Omental fat pad (tissue), 4 donors: ENCODE measurements around the gene CYFIP2. TPM values are rescaled to one million over a fixed set of nuclear protein-coding genes. Genes with fewer than 3 reads are reported as not detected.

Experiments used
- ATAC-seq: fragments of 150-250 bp; one replicate; pipeline ENCODE4 v1.9.1; 2016; ENCODE audit warnings: mild to moderate bottlenecking, moderate library complexity; ENCODE audit not compliant: low FRiP score
- DNase-seq: peaks from one replicate; pipeline ENCODE4 v3.0.0-alpha.2; 2019; ENCODE audit warnings: low spot score
- total RNA-seq, 4 donors: library from RNA; depleted of rRNA; stranded (reverse); fragments of >200 nt; gene quantifications; one replicate each; pipeline ENCODE4 v1.1.0, GENCODE V29; 2016
- TF ChIP-seq, protein P1 (sequence below), 3 donors: fragments of 450-650 bp; IDR thresholded peaks; one replicate each; pipeline ENCODE4 v1.5.1; 2016 to 2017; ENCODE audit warnings: antibody characterized with exemption in 3 of 3, mild to moderate bottlenecking in 3 of 3, moderate library complexity in 2 of 3

The CYFIP2 gene
- total RNA-seq, 4 donors from 2014 or later = 12.7 to 25.5 (median 15.8) TPM

DNA sequence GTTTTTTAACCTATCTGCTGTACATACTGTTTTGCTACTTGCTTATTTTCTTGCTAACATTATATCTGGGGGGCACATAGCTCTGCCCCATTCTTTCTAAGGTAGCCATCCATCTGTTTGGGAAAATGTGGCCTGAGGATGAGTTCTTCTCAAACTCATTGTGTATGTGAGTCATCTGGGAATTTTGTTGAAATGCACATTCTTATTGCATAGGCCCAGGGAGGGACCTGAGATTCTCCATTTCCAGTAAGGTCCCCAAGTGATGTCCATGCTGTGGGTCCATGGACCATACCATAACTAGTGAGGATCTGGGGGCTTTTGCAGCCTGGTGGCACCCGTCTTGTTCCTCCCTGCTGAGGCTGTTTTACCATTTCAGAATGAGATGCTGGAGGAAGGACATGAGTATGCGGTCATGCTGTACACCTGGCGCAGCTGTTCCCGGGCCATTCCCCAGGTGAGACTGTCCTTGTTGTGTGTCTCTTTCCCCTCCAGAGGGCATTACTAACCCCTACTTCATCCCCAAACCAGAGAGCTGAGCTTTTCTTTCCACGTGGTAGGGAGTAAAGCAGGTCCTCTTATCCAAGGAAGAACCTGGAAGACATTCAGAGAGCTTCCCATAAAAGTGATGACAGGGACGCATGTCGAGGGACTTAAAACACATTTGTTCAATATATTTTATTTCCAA, 28.6 kb downstream of the CYFIP2 start:
- TF ChIP-seq, protein P1, sequence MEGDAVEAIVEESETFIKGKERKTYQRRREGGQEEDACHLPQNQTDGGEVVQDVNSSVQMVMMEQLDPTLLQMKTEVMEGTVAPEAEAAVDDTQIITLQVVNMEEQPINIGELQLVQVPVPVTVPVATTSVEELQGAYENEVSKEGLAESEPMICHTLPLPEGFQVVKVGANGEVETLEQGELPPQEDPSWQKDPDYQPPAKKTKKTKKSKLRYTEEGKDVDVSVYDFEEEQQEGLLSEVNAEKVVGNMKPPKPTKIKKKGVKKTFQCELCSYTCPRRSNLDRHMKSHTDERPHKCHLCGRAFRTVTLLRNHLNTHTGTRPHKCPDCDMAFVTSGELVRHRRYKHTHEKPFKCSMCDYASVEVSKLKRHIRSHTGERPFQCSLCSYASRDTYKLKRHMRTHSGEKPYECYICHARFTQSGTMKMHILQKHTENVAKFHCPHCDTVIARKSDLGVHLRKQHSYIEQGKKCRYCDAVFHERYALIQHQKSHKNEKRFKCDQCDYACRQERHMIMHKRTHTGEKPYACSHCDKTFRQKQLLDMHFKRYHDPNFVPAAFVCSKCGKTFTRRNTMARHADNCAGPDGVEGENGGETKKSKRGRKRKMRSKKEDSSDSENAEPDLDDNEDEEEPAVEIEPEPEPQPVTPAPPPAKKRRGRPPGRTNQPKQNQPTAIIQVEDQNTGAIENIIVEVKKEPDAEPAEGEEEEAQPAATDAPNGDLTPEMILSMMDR (IDR thresholded peaks at IDR 0.05) = no peak
- ATAC-seq = no peak
- no peak for DNase-seq

DNA sequence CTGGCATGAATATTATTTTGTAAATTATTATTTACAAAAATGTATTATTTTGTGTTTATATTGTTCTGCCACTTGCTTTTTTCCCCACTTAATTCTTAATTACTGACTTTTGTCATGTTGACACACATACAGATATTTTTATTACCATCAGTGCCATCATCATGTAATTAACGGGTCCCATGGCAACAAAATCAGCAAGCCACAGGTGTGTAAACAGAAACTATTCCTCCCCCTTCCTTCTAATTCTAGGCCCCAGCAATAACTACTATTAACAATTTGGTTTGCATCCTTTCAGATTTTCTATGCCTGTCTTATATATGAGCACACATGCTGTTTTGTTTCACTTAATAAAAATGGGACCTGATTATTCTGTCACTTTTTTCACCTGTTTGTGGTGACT, 29.3 kb downstream of the CYFIP2 start:
- ATAC-seq = no peak
- TF ChIP-seq, protein P1 (IDR thresholded peaks at IDR 0.05) = no peak

DNA sequence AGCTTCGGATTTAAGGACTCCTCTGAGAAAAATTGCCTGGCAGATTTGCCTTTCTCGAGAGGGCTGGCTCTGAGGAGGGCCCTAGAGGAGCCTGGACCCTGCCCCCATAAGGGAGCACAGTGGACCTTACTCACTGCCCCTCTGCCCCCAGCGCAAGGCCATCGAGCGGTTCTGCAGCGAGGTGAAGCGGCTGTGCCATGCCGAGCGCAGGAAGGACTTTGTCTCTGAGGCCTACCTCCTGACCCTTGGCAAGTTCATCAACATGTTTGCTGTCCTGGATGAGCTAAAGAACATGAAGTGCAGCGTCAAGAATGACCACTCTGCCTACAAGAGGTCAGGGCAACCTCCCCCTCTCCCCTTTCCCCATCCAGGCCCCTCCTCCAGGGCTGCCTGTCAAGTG, 34.6 kb downstream of the CYFIP2 start:
- TF ChIP-seq, protein P1 (IDR thresholded peaks at IDR 0.05) = no peak
- no peak for DNase-seq
- ATAC-seq = no peak

More for the DNA sequence above, 29.3 kb downstream of the CYFIP2 start:
- no peak for DNase-seq

DNA sequence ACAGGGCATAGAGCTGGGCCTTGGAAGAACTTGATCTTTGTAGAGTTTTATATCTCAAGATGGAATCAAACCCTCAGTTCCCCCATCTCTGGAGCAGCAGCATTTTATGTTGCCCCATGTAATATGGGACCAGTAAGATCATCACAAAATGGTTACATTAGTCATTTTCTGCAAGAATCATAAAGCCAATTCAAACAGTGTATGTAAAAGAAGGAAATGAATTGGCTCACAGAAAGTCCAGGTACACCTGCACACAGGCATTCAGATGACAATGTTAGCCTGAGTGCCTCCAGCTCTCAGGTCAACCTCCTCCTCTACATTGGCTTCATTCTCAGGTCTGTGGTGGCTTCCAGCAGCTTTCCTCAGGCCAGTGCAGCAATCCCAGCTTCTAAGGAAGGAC, 35.1 kb downstream of the CYFIP2 start:
- no peak for ATAC-seq
- TF ChIP-seq, protein P1 (IDR thresholded peaks at IDR 0.05) = no peak

DNA sequence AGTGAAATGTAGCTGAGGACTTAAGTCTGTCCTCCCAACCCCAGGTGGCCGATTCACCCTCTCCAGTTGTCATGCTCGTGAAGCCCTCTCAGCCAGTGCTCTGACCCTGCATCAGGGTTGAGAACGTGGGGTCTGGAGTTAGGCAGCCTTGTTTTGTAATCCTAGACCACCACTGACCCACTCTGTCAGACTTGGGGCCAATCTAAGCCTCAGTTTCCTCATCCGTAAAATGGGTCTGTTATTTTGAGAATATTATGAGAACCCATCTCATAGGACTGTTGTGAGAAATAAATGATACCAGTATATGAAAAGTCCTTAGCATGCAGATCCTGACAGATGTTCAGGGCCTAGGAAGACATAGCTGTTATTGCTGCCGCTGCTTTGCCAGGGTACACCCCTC, 37.1 kb downstream of the CYFIP2 start:
- DNase-seq = no peak
- TF ChIP-seq, protein P1 (IDR thresholded peaks at IDR 0.05) = no peak
- no peak for ATAC-seq

More for the DNA sequence above, 35.1 kb downstream of the CYFIP2 start:
- DNase-seq = no peak

DNA sequence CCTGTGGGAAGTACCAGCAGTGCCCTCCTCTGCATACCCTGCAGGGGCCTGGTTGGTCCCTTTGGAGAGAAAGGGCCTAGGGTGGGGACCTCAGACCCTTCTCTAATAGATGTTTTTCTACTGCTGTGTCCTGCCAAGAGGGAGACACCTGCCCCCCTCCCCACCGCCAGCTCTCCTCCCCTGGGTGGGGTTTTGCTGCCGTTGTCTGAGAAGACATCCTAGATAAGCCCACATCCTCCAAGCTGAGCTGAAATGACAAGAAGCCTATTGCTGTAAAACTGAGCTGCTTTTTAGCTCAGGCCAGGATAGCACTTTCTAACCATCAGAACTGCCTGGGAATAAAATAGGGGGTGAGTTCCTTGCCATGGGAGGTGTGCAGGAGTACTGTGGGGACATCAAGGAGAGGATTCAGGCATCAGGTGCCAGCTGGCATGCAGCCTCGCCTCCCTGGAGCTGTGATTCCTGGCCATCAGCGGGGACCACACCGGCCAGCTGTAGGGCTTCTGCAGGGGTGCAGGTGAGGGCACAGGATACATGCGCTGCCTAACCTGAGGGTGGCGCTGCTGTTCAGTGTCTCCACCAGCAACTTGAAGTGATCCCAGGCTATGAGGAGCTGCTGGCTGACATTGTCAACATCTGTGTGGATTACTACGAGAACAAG, 37.9 kb downstream of the CYFIP2 start:
- ATAC-seq (no peak), DNase-seq (no peak)
- TF ChIP-seq, protein P1 (IDR thresholded peaks at IDR 0.05) = no peak

DNA sequence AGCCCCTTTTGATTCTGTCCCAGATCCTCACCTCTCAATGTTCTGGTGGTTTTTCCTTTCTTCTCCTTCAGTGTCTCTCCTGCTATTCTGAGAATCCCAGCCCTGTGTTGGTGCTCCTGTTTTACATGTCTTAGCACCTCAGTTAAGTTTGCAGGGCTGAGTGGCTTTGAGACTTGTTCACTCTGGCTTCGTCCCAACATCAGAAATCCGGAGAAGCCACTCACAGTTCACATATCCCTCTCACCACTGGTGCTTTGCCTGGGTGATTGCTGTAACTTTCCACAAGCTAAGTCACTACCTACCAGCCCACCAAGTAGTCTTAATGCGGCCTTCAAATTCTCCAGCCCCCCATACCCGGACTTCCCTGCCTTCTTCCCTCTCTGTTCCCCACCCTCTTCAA, 40.2 kb downstream of the CYFIP2 start:
- TF ChIP-seq, protein P1 (IDR thresholded peaks at IDR 0.05) = no peak
- ATAC-seq (no peak), DNase-seq (no peak)
